ENCODE data around the gene AFAP1L2.

GRCh38 chr10:114252883-114253282 lies 151.4 kb downstream of the AFAP1L2 start:
- no peak for TF ChIP-seq POLR2A (IDR thresholded peaks at IDR 0.05)
- TF ChIP-seq, protein P1, sequence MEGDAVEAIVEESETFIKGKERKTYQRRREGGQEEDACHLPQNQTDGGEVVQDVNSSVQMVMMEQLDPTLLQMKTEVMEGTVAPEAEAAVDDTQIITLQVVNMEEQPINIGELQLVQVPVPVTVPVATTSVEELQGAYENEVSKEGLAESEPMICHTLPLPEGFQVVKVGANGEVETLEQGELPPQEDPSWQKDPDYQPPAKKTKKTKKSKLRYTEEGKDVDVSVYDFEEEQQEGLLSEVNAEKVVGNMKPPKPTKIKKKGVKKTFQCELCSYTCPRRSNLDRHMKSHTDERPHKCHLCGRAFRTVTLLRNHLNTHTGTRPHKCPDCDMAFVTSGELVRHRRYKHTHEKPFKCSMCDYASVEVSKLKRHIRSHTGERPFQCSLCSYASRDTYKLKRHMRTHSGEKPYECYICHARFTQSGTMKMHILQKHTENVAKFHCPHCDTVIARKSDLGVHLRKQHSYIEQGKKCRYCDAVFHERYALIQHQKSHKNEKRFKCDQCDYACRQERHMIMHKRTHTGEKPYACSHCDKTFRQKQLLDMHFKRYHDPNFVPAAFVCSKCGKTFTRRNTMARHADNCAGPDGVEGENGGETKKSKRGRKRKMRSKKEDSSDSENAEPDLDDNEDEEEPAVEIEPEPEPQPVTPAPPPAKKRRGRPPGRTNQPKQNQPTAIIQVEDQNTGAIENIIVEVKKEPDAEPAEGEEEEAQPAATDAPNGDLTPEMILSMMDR (IDR thresholded peaks at IDR 0.05): no peak
